Renal cortex interstitium (tissue), 11 donors: Measurements from ENCODE around the gene FGFBP3. TPM values are rescaled to one million over a fixed set of nuclear protein-coding genes. Genes with fewer than 3 reads are reported as not detected.
"Not testable (repeated sequence)": the region's sequence is repeated elsewhere in the genome, so short reads cannot be mapped to it uniquely, and the experiment has no call there.

Experiments
- DNase-seq, 11 donors: peaks; one replicate each; pipeline ENCODE4 v3.0.0-alpha.2; 2013; ENCODE audit warnings: low read depth in 9 of 11, low spot score in 4 of 11; ENCODE audit errors: extremely low read depth in 1 of 11
- polyA plus RNA-seq, 3 donors: library from polyadenylated mRNA; unstranded; fragments of 120-200 nt; gene quantifications; one replicate each; pipeline ENCODE4 v1.2.1, GENCODE V29; 2013; ENCODE audit not compliant: insufficient read length in 3 of 3

Gene FGFBP3
- polyA plus RNA-seq, 3 donors = 2.9 to 3.6 (median 3.6) TPM

DNA sequence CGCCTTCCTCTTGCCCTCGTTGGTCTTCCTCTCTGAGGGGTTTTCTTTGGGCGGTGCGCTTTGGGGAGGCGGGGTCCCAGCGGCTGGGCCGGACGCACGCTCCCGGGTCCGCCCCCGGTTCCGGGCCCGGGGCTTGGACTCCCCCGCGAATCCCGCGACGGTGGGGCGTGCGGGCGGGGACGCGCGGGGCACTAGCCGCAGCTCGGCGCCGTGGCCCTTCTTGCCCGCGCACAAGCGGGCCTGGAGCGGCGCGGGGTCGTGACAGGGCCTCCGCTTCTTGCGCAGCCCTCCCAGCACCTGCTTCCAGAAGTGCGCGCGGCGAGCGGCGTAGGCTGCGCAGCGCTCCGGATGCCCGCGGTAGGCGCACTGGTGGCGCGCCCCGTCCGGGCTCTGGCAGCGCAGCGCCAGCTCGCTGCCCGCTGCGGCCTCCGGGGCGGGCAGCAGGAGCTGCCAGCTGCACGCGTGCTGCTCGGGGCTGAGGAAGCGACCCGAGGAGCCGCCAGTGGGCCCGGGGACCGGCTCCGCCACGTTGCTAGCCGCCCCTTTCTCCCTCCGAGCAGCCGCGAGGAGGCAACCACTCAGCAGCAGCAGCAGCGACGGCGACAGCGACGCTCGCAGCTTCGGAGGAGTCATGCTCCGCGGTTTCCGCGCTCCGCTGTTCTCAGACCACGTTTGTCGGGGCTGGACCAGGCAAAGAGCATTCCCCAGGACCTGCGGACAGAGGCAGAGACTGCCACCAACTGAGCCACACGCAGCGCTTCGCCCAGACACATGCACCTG lies 759 bp downstream of the FGFBP3 start:
- DNase-seq = peak in 10 of 11 donors; percentile 66 to 85 (median 78)

DNA sequence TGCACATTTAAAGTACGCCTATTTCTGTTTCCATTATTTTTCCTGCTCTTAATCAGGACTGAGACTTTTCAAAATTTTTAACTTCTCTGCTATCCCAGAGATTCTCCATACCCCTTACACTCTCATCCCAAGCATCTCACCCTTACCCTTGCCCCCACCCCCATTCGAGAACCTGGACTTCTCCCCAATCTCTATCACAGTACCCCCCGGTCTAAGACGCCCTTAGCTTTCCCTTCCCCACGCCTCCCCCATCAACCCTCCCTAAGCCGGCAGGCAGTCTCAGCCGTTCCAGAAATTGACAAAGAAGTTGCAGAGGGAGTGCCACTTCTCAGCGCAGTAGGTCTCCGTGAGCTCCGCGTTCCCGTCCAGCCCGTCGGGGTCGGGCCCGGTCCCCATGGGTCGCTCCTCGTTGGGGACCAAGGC lies 1.4 kb downstream of the FGFBP3 start:
- DNase-seq = no peak

DNA sequence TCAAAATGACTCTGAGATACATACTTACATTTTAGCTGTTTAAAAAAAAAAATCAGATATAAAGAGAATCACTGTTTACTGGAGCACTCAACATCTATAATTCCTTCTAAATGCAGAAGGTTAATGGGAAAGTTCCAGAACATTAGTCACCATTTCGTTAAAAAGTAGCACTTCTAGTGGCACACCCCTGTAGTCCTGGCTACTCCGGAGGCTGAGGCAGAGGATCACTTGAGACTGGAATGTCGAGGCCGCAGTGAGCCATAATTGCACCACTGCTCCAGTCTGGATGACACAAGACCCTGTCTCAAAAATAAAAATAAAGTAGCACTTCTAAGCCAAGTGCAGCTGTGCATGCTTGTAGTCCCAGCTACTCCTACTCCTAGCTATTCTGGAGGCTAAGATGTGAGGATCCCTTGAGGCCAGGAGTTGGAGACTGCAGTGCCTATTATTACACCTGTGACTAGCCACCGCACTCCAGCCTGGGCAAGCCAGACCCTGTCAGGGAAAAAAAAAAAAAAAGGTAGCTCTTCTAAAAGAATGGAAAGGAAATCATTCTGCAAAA lies 2.2 kb downstream of the FGFBP3 start:
- DNase-seq = no peak

DNA sequence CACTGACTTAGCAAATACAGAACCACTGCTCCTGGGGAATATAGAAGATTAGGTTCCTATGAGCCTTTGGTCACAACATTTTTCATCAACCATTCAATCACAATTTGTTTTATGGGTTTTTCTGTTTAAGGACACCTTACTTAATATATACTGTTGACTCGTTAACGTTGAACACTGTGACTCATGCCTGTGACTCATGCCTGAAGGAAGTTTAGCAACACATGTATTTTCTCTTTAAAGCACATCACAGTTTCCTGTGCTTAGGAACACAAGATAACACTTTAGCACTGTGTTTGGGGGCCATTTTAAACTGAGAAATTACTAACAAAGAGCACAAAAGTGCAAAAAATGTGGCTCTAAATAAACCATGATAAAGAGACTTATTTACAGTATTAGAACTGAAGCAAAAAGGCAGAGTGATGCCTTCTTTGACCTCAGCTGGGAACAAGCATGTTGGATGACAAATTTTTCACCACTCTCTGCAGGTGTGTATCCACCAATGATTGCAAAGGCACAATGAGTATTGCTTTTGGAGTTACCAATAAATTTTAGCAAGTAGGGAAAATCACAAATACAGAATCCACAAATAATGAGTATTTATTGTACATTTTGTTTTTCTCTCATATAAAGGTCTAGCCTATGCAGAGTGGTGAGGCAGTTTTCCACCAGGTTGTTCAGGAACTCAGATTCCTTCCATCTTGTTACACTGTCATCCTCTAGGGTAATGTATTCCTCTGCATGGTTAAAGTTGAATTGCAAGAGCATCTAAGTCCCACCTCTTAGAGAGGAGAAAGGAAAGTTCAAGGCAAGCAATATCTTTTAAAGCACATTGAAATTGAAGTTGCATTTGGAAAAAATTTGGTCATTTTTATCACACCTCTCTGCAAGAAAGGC lies 7.3 kb downstream of the FGFBP3 start:
- DNase-seq = no peak

DNA sequence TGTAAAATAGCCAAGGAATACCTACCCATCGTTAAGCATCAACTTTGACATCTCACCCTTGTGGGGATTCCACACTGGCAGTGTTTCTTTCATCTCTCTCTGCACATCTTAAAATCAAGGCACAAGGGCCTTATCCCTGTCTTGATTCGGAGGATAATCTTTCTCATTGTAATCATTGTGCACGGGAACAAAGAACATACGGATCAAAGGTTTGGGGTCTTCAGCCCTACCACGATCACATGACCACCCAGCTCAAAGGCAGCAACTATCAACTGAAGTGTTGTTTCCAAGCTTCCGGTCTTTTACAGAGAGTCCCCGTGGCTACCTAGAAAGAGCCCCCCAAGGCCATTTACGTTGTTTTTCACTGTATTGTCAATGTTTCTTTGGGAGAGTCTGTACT lies 11.9 kb downstream of the FGFBP3 start:
- no peak for DNase-seq

DNA sequence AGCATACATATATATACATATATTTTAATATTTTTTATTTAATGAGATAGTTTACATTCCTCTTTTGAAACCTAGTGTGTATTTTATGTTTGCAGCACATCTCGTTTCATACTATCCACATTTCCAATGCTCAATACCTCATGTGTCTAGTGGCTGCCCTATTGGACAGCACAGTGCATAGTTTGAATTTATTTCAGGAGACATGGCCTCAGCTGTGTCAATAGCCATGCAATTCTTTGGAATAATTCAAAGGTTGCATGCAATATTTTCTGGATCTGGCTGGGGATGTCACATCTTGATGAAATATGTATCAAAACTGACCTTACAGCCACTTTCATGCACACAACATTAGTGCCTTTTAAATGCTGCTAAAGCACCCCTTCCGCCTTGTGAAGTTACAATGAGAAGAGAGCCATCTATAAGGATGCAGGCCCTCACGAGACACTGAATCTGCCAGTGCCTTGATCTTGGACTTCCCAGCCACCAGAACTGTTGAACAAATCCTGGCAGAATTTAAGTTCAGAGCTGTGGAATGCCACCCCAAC lies 13.0 kb downstream of the FGFBP3 start:
- no peak for DNase-seq

DNA sequence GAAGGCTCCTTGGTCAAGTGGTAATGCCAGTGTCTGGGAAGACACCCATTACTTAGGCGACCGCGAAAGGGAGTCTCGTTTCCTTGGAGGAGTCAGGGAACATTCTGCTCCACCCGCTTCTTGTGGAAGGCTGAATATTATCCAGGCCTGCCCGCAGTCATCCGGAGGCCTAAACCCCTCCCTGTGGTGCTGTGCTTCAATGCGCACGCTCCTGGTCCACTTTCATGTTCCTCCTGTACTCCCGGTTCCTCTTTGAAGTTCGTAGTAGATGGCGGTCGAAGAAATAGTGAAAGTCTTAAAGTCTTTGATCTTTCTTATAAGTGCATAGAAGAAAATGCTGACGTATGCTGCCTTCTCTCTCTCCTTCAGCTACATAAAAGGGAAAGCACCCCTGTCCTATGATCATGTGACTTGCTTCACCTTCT lies 15.0 kb downstream of the FGFBP3 start:
- not testable (repeated sequence) for DNase-seq

DNA sequence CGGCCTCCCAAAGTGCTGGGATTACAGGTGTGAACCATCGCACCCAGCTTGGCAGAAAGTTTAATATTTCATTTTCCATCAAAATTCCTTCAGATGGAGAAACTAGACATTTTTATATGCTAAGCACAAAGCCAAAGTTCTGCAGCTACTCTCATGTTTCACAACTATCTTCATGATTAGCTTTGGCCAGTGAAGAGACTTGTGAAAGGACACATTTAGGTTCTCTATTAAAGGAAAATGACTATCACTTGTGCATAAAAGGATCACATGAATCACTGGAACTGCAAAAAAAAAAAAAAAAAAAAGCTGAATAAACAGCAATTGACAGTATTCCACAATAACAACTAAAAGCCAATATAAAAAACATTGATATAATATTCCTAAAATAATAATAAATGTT lies 16.2 kb downstream of the FGFBP3 start:
- DNase-seq = no peak

DNA sequence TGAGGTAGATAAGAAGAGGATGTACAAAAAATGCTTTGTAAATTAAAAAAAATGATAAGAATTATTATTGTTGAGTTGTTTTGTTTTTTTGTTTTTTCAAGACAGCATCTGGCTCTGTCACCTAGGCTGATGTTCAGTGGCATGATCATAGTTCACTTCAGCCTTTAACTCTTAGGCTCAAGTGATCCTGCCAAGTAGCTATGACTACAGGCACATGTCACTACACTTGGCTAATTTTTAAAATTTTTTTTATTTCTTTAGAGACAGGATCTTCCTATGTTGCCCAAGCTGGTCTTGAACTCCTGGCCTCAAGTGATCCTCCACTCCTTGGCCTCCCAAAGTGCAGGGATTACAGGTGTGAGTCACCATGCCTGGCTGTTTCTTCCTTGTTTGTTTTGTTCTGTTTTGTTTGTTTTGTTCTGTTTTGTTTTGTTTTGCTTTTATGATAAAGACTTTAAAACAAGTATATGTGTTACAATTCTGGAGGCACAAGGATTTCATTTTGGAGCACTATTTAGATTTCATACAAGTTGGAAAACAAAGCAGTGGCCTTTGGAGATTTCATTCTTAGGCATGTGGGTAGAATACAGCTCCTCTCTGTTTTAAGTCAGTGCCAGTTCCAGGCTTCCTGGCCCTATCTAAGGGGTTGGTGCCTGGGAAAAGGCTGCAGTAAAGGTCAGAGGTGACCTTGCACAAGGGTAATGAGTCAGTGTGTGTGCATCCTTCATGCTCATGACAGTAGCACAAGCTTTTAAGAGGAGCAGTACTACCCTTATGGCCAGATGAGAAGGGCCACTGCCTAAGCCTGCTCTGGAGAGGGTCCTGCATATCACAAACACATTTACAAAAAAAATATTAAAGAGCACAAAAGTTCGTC lies 17.9 kb downstream of the FGFBP3 start:
- no peak for DNase-seq

DNA sequence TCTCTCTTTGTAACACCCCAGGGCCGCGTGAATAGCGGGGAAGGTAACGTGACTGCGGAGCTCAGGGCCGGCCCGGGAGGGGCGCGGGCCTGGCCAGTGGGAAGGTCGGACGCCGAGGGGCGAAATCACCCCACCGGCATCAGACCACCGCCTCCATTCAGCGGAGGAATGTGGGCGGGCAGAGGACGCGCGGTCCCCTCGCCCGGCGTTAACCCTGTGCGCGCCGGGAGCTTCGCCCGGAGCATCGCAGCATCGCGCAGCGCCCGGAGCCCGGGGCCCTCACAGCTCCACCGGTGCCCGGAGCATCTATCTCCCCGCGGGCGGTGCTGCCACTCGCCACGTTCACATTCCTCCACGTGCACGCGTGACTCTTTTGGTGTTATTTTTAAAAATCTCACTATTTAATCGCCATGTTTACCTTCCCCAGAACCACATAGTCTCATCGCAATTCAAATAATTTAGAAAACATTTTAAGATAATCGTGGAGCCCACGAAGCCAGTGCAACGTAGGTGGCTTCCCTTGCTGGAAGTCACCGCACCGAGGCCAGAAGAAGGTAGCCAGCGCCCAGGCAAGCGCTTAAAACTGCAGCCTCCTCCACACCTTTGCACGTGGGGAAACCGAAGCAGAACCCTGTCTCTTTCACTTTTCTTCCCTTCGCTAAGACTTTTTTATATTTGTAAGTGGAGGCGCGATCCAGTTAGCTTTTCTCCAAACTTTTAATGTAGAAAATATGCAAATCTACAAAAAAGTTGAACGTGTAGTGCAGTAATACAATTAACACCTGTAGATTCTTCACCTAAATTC lies 21.8 kb downstream of the FGFBP3 start:
- DNase-seq = peak in 8 of 11 donors; percentile 44 to 67 (median 52)

DNA sequence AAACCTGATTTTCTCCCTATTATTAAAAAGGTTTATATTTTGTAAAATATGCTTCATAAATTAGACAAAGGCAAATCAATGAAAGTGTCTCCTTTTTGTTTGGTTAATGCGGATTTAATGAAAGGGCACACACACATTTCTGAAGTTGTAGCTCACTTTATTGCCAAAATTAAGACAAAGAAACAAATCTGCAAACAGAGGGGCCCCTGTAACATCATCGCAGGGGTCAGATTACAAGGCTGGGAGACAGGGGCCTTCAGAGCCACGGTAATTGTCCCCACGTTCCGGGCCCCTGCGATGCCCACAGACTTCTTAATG lies 22.4 kb downstream of the FGFBP3 start:
- DNase-seq = peak in 1 of 11 donors; percentile 18

DNA sequence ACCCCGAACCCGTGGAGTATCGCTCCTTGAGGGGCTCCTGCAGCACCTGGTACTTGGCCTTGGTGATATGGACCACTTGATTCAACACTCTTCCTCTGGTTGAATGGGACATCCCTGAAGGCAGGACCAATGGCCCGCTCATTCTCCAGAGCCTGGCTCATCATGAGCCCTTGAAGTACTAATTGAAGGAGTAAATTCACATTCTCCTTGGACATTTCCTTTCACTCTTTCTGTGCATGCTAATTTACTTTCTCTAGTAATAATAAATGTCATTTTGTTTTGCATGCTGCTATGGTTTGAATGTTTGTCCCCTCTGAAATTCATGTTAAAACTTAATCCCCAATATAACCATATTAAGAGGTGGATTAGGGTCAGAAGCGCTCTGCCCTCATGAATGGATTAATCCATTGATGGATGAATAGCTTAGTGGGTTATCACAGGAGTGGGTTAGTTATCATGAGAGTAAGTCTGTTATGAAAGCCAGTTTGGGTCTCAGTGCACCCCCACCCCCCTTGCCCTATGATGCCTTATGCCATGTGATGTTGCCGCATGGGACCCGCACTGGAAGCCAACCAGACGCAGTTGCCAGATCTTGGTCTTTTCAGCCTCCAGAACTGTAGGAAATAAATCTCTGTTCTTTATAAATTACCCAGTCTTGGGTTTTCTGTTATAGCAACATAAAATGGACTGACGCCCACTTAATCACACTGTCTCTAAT lies 23.8 kb downstream of the FGFBP3 start:
- no peak for DNase-seq

DNA sequence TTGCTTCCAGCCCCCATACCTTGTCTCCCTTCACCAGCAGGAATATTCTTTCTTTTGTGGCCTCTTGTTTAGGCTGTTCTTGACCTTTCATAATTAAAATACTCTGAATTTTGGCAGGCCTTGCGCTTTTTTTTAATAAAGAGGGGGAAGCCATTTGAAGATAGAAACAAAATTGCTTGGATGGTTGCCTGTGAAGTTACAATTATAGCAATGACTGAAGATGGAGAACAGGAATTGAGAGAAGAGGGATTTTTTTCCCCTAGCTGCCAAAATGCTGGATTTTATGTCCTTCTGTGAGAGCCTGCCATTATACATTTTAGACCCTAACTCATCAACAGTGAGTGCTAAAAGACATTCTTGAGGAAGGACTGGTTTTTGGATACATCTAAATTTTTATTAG lies 24.8 kb downstream of the FGFBP3 start:
- DNase-seq = no peak

DNA sequence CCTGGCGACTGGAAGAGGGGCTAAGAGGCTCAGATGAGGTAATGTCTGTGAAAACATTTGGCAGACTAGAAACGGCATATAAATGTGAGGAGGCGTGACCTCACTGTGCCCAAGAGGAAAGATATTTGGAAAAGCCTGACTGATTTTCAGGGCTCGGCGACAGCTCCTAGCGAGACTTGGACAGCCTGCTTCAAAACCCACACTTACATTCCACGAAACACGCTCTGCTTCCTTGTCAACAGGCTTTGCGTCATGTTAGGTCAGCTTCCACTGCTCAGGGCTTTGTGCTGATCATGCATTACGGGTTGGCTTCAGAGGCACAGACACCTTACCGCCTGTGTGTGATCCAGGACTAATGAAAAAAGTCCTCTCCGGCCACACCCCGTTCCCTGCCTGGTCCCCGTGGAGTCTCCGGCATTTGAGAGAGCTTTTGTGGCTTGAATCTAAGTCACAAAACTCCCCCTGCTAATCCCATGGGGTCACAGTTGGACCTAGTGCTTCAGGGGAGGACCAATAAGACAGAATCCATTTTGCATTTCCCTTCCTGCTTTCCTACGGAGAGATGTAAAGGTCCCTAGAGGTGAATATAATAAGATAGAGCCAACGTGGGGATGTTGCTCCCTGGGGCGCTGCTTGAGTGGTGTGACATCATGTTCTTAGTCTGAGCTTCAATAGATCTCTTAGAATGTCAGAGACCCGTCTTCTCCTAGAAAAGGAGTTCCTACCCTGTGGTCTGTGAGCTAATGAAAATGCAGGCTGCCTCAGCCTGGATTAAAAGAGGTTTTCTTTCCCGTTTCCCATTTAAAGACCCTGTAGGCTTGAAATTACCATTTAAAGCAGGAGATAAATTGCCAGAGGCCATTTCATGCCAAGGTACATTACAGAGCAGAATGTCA lies 25.5 kb downstream of the FGFBP3 start:
- peak in 8 of 11 donors; percentile 20 to 64 (median 51) for DNase-seq

DNA sequence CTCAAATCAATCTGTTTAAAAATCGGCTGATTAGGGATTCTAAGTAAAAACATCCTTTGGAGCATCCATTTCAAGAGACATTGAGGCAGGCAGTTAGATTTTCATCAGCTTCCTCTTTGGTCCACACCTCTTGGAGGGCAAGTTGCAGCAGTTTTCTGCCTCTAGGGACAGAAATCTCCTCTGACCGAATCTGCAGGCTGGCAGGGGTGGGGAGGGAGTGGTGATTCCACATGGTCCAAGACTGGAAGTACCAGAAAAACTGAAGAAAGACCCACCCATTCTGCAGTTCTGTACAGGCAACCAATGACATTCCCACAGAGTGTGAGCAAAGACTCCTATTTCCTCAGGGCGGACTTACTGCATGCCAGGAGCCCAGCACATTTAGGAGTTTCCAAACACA lies 29.0 kb downstream of the FGFBP3 start:
- DNase-seq = no peak

DNA sequence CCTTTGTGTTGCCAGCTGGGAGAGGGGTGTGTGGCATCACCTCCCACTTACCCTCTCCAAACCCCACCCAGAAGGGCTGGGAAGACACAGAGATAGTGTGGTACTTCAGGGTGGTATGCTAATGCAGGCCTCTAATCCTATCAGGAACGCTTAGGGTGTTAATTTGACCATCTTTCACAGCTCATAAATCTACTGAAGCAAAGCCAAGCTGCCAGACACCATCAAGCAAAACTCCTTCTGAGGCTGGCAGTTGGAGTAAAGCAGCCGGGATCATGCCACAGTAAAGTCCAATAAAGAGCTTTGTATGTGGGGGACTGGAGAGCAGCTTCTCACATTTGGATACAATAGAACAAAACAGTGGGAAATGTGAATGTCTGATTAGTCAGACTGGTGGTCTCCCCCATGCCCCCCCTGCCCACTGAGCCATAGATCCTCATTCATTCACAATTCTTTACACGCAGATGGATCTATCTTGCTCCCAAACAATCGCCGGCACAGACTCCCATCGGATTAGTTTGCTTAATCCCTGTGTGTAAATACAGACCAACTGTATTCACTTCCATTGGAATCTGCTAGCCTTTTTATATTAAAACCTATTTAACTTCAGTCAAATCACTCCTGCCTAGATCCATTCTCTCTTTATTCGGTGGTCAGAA lies 29.6 kb downstream of the FGFBP3 start:
- no peak for DNase-seq
